H1 (cell line): Measurements from ENCODE around the gene ANGPTL5. TPM values are rescaled to one million over a fixed set of nuclear protein-coding genes. Genes with fewer than 3 reads are reported as not detected.
A peak's percentile ranks its signal among the peaks of the same experiment; 100 is the strongest.

Source experiments
- CTCF ChIA-PET: fragments of 300-600 bp; sonication (Branson Sonifier 250); formaldehyde crosslinking; loops from one replicate; lab custom pipeline; 2021; ENCODE audit not compliant: partially characterized antibody; lab: Charles Lee
- POLR2A ChIA-PET: fragments of 300-600 bp; sonication (Branson Sonifier 250); formaldehyde crosslinking; loops from one replicate; lab custom pipeline; 2021; ENCODE audit warnings: inconsistent platforms; ENCODE audit not compliant: partially characterized antibody; lab: Charles Lee
- DNase-seq, 2 experiments: peaks; one replicate each; pipeline versions ENCODE4 v3.0.0 to v3.0.0-alpha.2; 2010 to 2022; ENCODE audit warnings: low spot score in 2 of 2, low read depth in 1 of 2, mixed read lengths in 1 of 2
- FAIRE-seq: peaks from 2 replicates; lab custom pipeline; 2011; peaks lifted over from hg19 to GRCh38; lab: Jason Lieb, UNC
- H2AFZ ChIP-seq: 2 replicates; pipeline ENCODE4 v1.8.1; 2012; ENCODE audit warnings: low read length, inconsistent platforms
- H2AK5ac ChIP-seq: 2 replicates; pipeline ENCODE4 v1.6.1; 2013; ENCODE audit warnings: low read depth, low read length
- H2BK120ac ChIP-seq: replicated peaks from 2 replicates; pipeline ENCODE3; 2013; ENCODE audit warnings: low read depth, low read length, inconsistent platforms
- H2BK12ac ChIP-seq: 2 replicates; pipeline ENCODE4 v1.6.1; 2013; ENCODE audit warnings: low read depth, low read length
- H2BK15ac ChIP-seq: 2 replicates; pipeline ENCODE4 v1.6.1; 2013; ENCODE audit warnings: low read length
- H2BK20ac ChIP-seq: 2 replicates; pipeline ENCODE4 v1.6.1; 2013; ENCODE audit warnings: low read length
- H2BK5ac ChIP-seq: 2 replicates; pipeline ENCODE4 v1.6.1; 2013; ENCODE audit warnings: low read depth, low read length
- H3K14ac ChIP-seq: 2 replicates; pipeline ENCODE4 v1.6.1; 2013; ENCODE audit warnings: inconsistent platforms; ENCODE audit not compliant: insufficient read length
- H3K18ac ChIP-seq: 2 replicates; pipeline ENCODE4 v1.6.1; 2013; ENCODE audit warnings: low read length; ENCODE audit errors: extremely low read depth
- H3K23ac ChIP-seq: 2 replicates; pipeline ENCODE4 v1.6.1; 2013; ENCODE audit warnings: inconsistent platforms; ENCODE audit not compliant: insufficient read length
- H3K23me2 ChIP-seq: 2 replicates; pipeline ENCODE4 v1.6.1; 2013; ENCODE audit warnings: low read depth, low read length
- H3K27ac ChIP-seq: 2 replicates; pipeline ENCODE4 v1.6.1; 2011; ENCODE audit warnings: low read depth, low read length, inconsistent platforms
- H3K27me3 ChIP-seq, 4 experiments: replicated peaks in 1 of 4; 1 replicate in 1 of 4; 2 replicates in 3 of 4; pipeline versions ENCODE4 v1.6.1 to v1.8.1; 2011 to 2013; ENCODE audit warnings: low read length in 3 of 4, mild to moderate bottlenecking in 3 of 4, inconsistent platforms in 2 of 4, mixed read lengths in 2 of 4, moderate library complexity in 1 of 4; ENCODE audit not compliant: control insufficient read depth in 3 of 4, insufficient read depth in 3 of 4; ENCODE audit errors: extremely low read depth in 1 of 4
- H3K36me3 ChIP-seq, 4 experiments: 2 replicates each; pipeline versions ENCODE4 v1.6.1 to v1.8.1; 2011 to 2013; ENCODE audit warnings: mild to moderate bottlenecking in 4 of 4, low read length in 3 of 4, moderate library complexity in 2 of 4, control low read depth in 1 of 4, inconsistent platforms in 1 of 4; ENCODE audit not compliant: insufficient read depth in 4 of 4, control insufficient read depth in 2 of 4
- H3K4ac ChIP-seq: replicated peaks from 2 replicates; pipeline ENCODE3; 2013; ENCODE audit warnings: low read length, low read depth, mixed read lengths, inconsistent platforms; ENCODE audit not compliant: insufficient read length
- H3K4me1 ChIP-seq, 4 experiments: replicated peaks in 1 of 4; 1 replicate in 1 of 4; 2 replicates in 3 of 4; pipeline versions ENCODE4 v1.6.1 to v1.8.1; 2011 to 2013; ENCODE audit warnings: low read length in 3 of 4, inconsistent platforms in 2 of 4, mixed read lengths in 1 of 4; ENCODE audit not compliant: insufficient read depth in 4 of 4, control insufficient read depth in 3 of 4
- H3K4me2 ChIP-seq, 2 experiments: 2 replicates each; pipeline versions ENCODE4 v1.6.1 to v1.8.1; 2011 to 2013; ENCODE audit warnings: low read depth in 2 of 2, low read length in 2 of 2, control low read depth in 1 of 2, inconsistent platforms in 1 of 2, mild to moderate bottlenecking in 1 of 2; ENCODE audit not compliant: insufficient read depth in 1 of 2
- H3K4me3 ChIP-seq, 4 experiments: fragments of 200-600, 300-600 bp in 1 of 4; sonication (generic), shearing (Covaris generic), sonication (Bioruptor Twin) in 1 of 4; 2 replicates each; pipeline versions ENCODE4 v1.5.1 to v1.8.1; 2011 to 2016; ENCODE audit warnings: low read length in 4 of 4, low read depth in 3 of 4, control low read depth in 2 of 4, inconsistent platforms in 2 of 4, mild to moderate bottlenecking in 2 of 4, mixed read lengths in 1 of 4, moderate library complexity in 1 of 4; ENCODE audit not compliant: insufficient read depth in 2 of 4; ENCODE audit errors: extremely low read depth in 1 of 4
- H3K56ac ChIP-seq: replicated peaks from 2 replicates; pipeline ENCODE3; 2013; ENCODE audit warnings: low read depth, mild to moderate bottlenecking, mixed read lengths, low read length, inconsistent platforms; ENCODE audit not compliant: insufficient read length
- H3K79me1 ChIP-seq: 2 replicates; pipeline ENCODE4 v1.6.1; 2013; ENCODE audit warnings: low read depth, low read length, control low read depth
- H3K79me2 ChIP-seq, 2 experiments: 2 replicates each; pipeline versions ENCODE4 v1.6.1 to v1.8.1; 2012 to 2013; ENCODE audit warnings: low read length in 2 of 2, mild to moderate bottlenecking in 2 of 2, inconsistent platforms in 1 of 2; ENCODE audit not compliant: insufficient read depth in 2 of 2, control insufficient read depth in 1 of 2
- H3K9ac ChIP-seq, 4 experiments: replicated peaks in 1 of 4; 1 replicate in 1 of 4; 2 replicates in 3 of 4; pipeline versions ENCODE4 v1.6.1 to v1.8.1; 2011 to 2013; ENCODE audit warnings: low read depth in 3 of 4, low read length in 3 of 4, control low read depth in 2 of 4, mild to moderate bottlenecking in 2 of 4, moderate library complexity in 2 of 4, inconsistent platforms in 1 of 4; ENCODE audit errors: extremely low read depth in 1 of 4
- H3K9me3 ChIP-seq, 2 experiments: 2 replicates each; pipeline versions ENCODE4 v1.6.1 to v1.8.1; 2012 to 2013; ENCODE audit warnings: mild to moderate bottlenecking in 2 of 2, moderate library complexity in 2 of 2, control low read depth in 1 of 2, inconsistent platforms in 1 of 2, low read depth in 1 of 2, low read length in 1 of 2, mixed read lengths in 1 of 2; ENCODE audit not compliant: insufficient read depth in 2 of 2
- H4K20me1 ChIP-seq, 2 experiments: replicated peaks in 1 of 2; 2 replicates each; pipeline versions ENCODE3 to v1.8.1; 2011 to 2013; ENCODE audit warnings: inconsistent platforms in 2 of 2, low read length in 2 of 2, mild to moderate bottlenecking in 1 of 2; ENCODE audit not compliant: insufficient read depth in 2 of 2, control insufficient read depth in 1 of 2
- H4K5ac ChIP-seq: 2 replicates; pipeline ENCODE4 v1.6.1; 2013; ENCODE audit warnings: low read length, low read depth, mixed read lengths, inconsistent platforms; ENCODE audit not compliant: insufficient read length
- H4K8ac ChIP-seq: 2 replicates; pipeline ENCODE4 v1.8.0; 2013; ENCODE audit warnings: mild to moderate bottlenecking, moderate library complexity, low read length, inconsistent platforms; ENCODE audit not compliant: insufficient read depth; ENCODE audit errors: extremely low read depth
- H4K91ac ChIP-seq: replicated peaks from 2 replicates; pipeline ENCODE3; 2013; ENCODE audit warnings: low read length, mixed read lengths, inconsistent platforms; ENCODE audit not compliant: insufficient read length
- MAX ChIP-seq: IDR thresholded peaks from 2 replicates; pipeline ENCODE4 v1.6.1; 2012; ENCODE audit warnings: inconsistent platforms
- WGBS, 2 experiments: shearing (Covaris generic) in 1 of 2; methylation state at CpG; one replicate each; pipeline versions ENCODE4 v1.1.6 to v1.1.7; 2013 to 2015; ENCODE audit warnings: low lambda C conversion rate in 2 of 2, mixed read lengths in 2 of 2, inconsistent platforms in 1 of 2, low coverage in 1 of 2, missing lambda C conversion rate in 1 of 2; ENCODE audit not compliant: insufficient replicate concordance in 2 of 2, insufficient coverage in 1 of 2, insufficient read length in 1 of 2; ENCODE audit errors: extremely low coverage in 1 of 2, missing lambda C conversion rate in 1 of 2; 5-methylcytosine and 5-hydroxymethylcytosine counted together
- long read RNA-seq, 2 experiments: library from RNA in 1 of 2; library from capped mRNA in 1 of 2; stranded (forward); transcript quantifications; one replicate each; pipeline ENCODE4 v2.0.0, GENCODE V29; 2021; ENCODE audit warnings: inconsistent platforms in 1 of 2
- polyA minus RNA-seq, 3 experiments: library from RNA; depleted of rRNA, polyadenylated mRNA; stranded (reverse); fragments of >200 nt; gene quantifications; 1 replicate in 2 of 3; 2 replicates in 1 of 3; pipeline ENCODE4 v1.2.3, GENCODE V29; 2011
- polyA plus RNA-seq, 7 experiments: library from polyadenylated mRNA; depleted of rRNA in 3 of 7; stranded (reverse) in 5 of 7; unstranded in 2 of 7; fragments of >200 nt in 5 of 7; fragments of 200-250 nt in 2 of 7; gene quantifications; 1 replicate in 5 of 7; 2 replicates in 1 of 7; 4 replicates in 1 of 7; pipeline versions ENCODE4 v1.2.1 to v1.2.3, GENCODE V29; 2011 to 2013; ENCODE audit warnings: missing spikeins in 2 of 7, mixed read lengths in 2 of 7
- total RNA-seq: library from RNA; stranded (reverse); fragmentation: NEBNext Ultra II Directional; extraction: Animal tissue kit (Norgen Biotek cat#: 25700); gene quantifications from 2 replicates; pipeline ENCODE4 v1.2.1, GENCODE V29; 2021

ANGPTL5 gene
- total RNA-seq (not detected in 2 replicates), polyA plus RNA-seq (2011; rRNA removed) (not detected in 2 replicates), polyA minus RNA-seq (2011; rRNA and poly(A)+ RNA removed) (not detected in 2 replicates)
- polyA plus RNA-seq (2011; cell fraction: cytosol; rRNA removed), result not detected
- not detected for polyA plus RNA-seq (2011; cell fraction: nucleus; rRNA removed)
- not detected in 4 replicates for polyA plus RNA-seq (2012, experiment 1 of 2)
- 0.07 TPM for polyA plus RNA-seq (2012, experiment 2 of 2)
- not detected for polyA plus RNA-seq (2013, experiment 1 of 2)
- polyA plus RNA-seq (2013, experiment 2 of 2), result not detected
- polyA minus RNA-seq (2011; cell fraction: cytosol; rRNA and poly(A)+ RNA removed), result not detected
- polyA minus RNA-seq (2011; cell fraction: nucleus; rRNA and poly(A)+ RNA removed), result not detected
- long read RNA-seq, experiment 1, result 0 reads
- long read RNA-seq, experiment 2, result 0 reads

- POLR2A ChIA-PET, result no interaction called here
- Histone ChIP-seq H3K4me1 (peaks cover 0 to 3% (median 2%) of the 10 kb centered on the region in 4 experiments; a peak in 4 of 7 replicates), H3K23me2 (peaks cover 6% of the 10 kb centered on the region), H2BK20ac (no peak within 1 kb of the TSS), H3K27ac (no peak within 1 kb of the TSS; the same call in 1 of the 2 replicates), H3K4ac (no peak within 1 kb of the TSS), H2AK5ac (no peak within 1 kb of the TSS), H2BK12ac (no peak within 1 kb of the TSS), H4K5ac (no peak within 1 kb of the TSS), H4K20me1 (no peaks in the 10 kb centered on the region), H3K36me3 (no peaks in the 10 kb centered on the region), H3K4me3 (peak within 1 kb of the TSS; percentile 58 to 72 (median 70)), H2BK120ac (no peak within 1 kb of the TSS), H3K79me2 (no peaks in the 10 kb centered on the region), H3K9ac (peak within 1 kb of the TSS; percentile 43 to 63 (median 53); a peak in 6 of 7 replicates), H3K18ac (no peak within 1 kb of the TSS), H4K8ac (no peak within 1 kb of the TSS), H2BK15ac (no peak within 1 kb of the TSS), H3K14ac (no peak within 1 kb of the TSS), H2BK5ac (no peak within 1 kb of the TSS), H2AFZ (peak within 1 kb of the TSS; percentile 96; the same call in 1 of the 2 replicates), H3K79me1 (no peaks in the 10 kb centered on the region), H3K9me3 (no peaks in the 10 kb centered on the region), H3K56ac (peak within 1 kb of the TSS; percentile 33), H3K27me3 (no peaks in the 10 kb centered on the region), H3K4me2 (peak within 1 kb of the TSS; percentile 69 to 82), H4K91ac (no peak within 1 kb of the TSS), H3K23ac (no peak within 1 kb of the TSS)
- WGBS, 2 experiments, result 84% methylated on average over 2 of the region's 2 CpGs; no CpG with 5 or more reads in 1 of the 2 experiments
- no peak for DNase-seq
- FAIRE-seq, result no peak
- CTCF ChIA-PET, result no interaction called here
- no peak for TF ChIP-seq MAX
Measured at GRCh38 chr11:101916422-101916821, at the start of gene ANGPTL5. Gene ANGPTL5 (minus strand): TSS chr11:101916522. CDS start chr11:101907909, 8,613 bp downstream.
